Bronchial epithelial cell (primary cell): ENCODE data around the gene ROR2. TPM values are rescaled to one million over a fixed set of nuclear protein-coding genes. Genes with fewer than 3 reads are reported as not detected.

Experiments
- DNase-seq: peaks from one replicate; pipeline ENCODE4 v3.0.0-alpha.2; 2010; ENCODE audit warnings: low read depth
- FAIRE-seq: peaks from 2 replicates; lab custom pipeline; 2011; peaks lifted over from hg19 to GRCh38; lab: Jason Lieb, UNC
- H3K27me3 ChIP-seq: 2 replicates; pipeline ENCODE4 v1.5.1; 2011; ENCODE audit warnings: low read length; ENCODE audit not compliant: control insufficient read depth, insufficient read depth
- H3K36me3 ChIP-seq: 2 replicates; pipeline ENCODE4 v1.5.1; 2011; ENCODE audit warnings: low read length; ENCODE audit not compliant: control insufficient read depth, insufficient read depth
- H3K4me3 ChIP-seq: 2 replicates; pipeline ENCODE4 v1.5.1; 2011; ENCODE audit warnings: mild to moderate bottlenecking, low read depth, low read length, control low read depth
- total RNA-seq: library from RNA; depleted of rRNA; stranded (reverse); fragments of >200 nt; gene quantifications from 2 replicates; pipeline ENCODE4 v1.2.1, GENCODE V29; 2014
- TF ChIP-seq, protein P1 (sequence below): IDR thresholded peaks from 2 replicates; pipeline ENCODE4 v1.5.1; 2011; ENCODE audit warnings: mild to moderate bottlenecking, moderate library complexity, low read length, control low read depth, inconsistent platforms; ENCODE audit not compliant: insufficient read depth, severe bottlenecking

Gene ROR2
- total RNA-seq, 1 donor from 2014 or later, result 0.26 TPM

DNA sequence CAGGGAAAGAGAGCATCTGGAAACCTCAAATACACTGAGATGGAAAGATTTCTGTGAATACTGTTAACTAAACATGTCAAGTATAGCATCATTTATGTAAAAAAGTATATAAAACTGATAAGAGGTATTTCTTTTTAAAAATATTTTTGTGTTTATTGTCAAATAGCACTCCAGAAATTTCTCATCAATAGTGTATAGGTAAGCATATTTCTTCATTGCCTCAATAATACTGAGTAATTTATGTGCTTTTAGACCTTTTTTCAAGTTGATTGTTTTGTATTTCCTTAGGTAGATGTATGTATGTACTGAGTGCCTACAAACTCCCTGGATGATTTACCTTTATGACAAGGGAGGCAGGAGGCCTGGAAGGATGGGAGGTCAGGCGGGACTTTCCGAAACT, 196.3 kb downstream of the ROR2 start:
- Histone ChIP-seq H3K4me3 (no peak overlapping the region), H3K36me3 (no peaks in the 10 kb centered on the region), H3K27me3 (no peaks in the 10 kb centered on the region)
- TF ChIP-seq, protein P1, sequence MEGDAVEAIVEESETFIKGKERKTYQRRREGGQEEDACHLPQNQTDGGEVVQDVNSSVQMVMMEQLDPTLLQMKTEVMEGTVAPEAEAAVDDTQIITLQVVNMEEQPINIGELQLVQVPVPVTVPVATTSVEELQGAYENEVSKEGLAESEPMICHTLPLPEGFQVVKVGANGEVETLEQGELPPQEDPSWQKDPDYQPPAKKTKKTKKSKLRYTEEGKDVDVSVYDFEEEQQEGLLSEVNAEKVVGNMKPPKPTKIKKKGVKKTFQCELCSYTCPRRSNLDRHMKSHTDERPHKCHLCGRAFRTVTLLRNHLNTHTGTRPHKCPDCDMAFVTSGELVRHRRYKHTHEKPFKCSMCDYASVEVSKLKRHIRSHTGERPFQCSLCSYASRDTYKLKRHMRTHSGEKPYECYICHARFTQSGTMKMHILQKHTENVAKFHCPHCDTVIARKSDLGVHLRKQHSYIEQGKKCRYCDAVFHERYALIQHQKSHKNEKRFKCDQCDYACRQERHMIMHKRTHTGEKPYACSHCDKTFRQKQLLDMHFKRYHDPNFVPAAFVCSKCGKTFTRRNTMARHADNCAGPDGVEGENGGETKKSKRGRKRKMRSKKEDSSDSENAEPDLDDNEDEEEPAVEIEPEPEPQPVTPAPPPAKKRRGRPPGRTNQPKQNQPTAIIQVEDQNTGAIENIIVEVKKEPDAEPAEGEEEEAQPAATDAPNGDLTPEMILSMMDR, result no peak
- no peak for DNase-seq
- no peak for FAIRE-seq

DNA sequence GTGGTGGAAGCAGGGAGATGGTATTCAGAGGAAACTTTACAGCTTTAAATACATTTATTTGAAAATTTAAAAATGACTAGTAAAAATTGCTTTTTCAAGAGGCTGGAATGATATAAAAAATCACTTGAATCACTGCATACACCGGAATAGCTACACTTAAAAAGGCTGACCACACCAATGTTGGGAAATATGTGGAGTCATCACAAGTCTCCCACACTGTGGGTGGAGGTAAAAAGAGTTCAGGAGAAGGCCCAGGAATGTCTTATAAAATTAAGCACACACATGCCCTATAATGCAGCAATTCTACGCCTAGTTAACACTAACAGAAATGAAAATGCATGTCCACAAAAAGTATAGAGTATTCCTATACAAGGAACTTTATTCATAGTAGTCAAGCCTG, 198.1 kb downstream of the ROR2 start:
- FAIRE-seq (no peak), DNase-seq (peak; percentile 66)
- no peaks in the 10 kb centered on the region for H3K27me3 ChIP-seq
- H3K36me3 ChIP-seq, result no peaks in the 10 kb centered on the region
- TF ChIP-seq, protein P1, result no peak
- H3K4me3 ChIP-seq, result no peak overlapping the region

GRCh38 chr9:91750343-91750742, 199.7 kb downstream of the ROR2 start:
- no peak for DNase-seq
- Histone ChIP-seq H3K27me3 (no peaks in the 10 kb centered on the region), H3K4me3 (no peak overlapping the region), H3K36me3 (no peaks in the 10 kb centered on the region)
- FAIRE-seq, result no peak
- TF ChIP-seq, protein P1, result no peak

GRCh38 chr9:91746904-91747303, 203.1 kb downstream of the ROR2 start:
- FAIRE-seq (peak; percentile 47), DNase-seq (no peak)
- Histone ChIP-seq H3K27me3 (no peaks in the 10 kb centered on the region), H3K4me3 (no peak overlapping the region), H3K36me3 (no peaks in the 10 kb centered on the region)
- TF ChIP-seq, protein P1, result no peak

DNA sequence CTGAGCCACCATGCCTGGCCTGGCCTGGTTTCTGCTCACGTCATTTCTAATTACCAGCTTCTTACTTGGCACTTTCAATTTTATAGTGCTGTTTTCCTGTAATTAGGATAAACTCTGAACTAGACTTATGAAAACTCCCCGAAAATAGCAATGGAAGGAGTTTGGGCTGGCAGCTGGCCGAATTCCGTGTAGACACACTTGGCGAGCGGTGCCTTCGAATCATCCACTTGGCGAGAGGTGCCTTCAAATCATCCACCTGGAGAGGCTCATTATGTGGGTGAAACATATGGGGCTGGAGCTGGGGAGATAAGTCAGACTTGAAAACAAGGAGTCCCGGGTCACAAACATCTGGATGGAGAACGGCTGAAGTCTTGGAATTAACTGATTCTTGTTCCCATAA, 203.7 kb downstream of the ROR2 start:
- no peaks in the 10 kb centered on the region for H3K36me3 ChIP-seq
- FAIRE-seq (no peak), DNase-seq (no peak)
- no peak overlapping the region for H3K4me3 ChIP-seq
- H3K27me3 ChIP-seq, result no peaks in the 10 kb centered on the region
- TF ChIP-seq, protein P1, result no peak

- FAIRE-seq (no peak), DNase-seq (no peak)
- no peaks in the 10 kb centered on the region for H3K36me3 ChIP-seq
- no peaks in the 10 kb centered on the region for H3K27me3 ChIP-seq
- H3K4me3 ChIP-seq, result no peak overlapping the region
- TF ChIP-seq, protein P1, result no peak
These were observed 205.9 kb downstream of the ROR2 start for GRCh38 chr9:91744114-91744513.
